Astrocyte (in vitro differentiated cells and primary cell): ENCODE measurements around the gene EXOC4.

Experiments used
- CTCF ChIP-seq: IDR thresholded peaks from 2 replicates; pipeline ENCODE4 v1.5.1; 2011; ENCODE audit warnings: low read depth, mild to moderate bottlenecking, inconsistent platforms, low read length, moderate library complexity; ENCODE audit not compliant: insufficient read depth
- EZH2 ChIP-seq: IDR thresholded peaks from 2 replicates; pipeline ENCODE4 v1.6.1; 2012; ENCODE audit warnings: mild to moderate bottlenecking, low read length, inconsistent platforms; ENCODE audit not compliant: insufficient read depth

DNA sequence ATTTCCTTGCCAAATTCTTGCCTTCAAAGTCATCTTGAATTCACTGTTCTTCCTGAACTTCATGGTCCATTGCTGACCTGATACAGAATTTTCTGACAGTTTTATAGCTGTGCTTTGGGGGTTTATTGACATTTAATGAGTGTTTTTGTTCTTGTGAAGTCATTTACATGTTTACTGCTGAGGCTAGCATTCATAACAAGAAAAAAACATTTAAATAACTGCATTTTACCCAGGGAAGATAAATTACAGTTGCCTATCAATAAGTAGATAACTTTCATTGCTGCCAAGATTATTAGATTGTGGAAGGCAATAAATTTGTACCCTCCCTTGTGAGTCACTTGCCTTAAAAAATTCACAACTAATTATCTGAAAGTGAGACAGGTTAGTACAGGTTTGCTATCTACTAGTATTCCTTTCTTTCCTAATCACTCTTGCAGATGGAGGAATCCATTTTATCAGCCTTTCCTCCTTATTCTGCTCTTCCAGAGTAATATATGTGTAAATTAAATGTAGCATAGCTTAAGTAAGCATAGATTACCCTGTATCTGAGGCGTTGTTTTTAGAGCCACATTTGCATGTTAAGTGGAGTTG, 178.4 kb downstream of the EXOC4 start:
- TF ChIP-seq CTCF (no peak), EZH2 (no peak)
